Left kidney (tissue), 2 donors: ENCODE data around the gene SIPA1L3. TPM values are rescaled to one million over a fixed set of nuclear protein-coding genes. Genes with fewer than 3 reads are reported as not detected.
"Not testable (repeated sequence)": the region's sequence is repeated elsewhere in the genome, so short reads cannot be mapped to it uniquely, and the experiment has no call there.

Source experiments
- DNase-seq: peaks from one replicate; pipeline ENCODE4 v3.0.0-alpha.2; 2013
- polyA plus RNA-seq: library from polyadenylated mRNA; unstranded; fragments of 120-200 nt; gene quantifications from one replicate; pipeline ENCODE4 v1.2.1, GENCODE V29; 2013; ENCODE audit not compliant: insufficient read length

SIPA1L3 gene
- polyA plus RNA-seq, 1 donor, result 27.7 TPM

DNA sequence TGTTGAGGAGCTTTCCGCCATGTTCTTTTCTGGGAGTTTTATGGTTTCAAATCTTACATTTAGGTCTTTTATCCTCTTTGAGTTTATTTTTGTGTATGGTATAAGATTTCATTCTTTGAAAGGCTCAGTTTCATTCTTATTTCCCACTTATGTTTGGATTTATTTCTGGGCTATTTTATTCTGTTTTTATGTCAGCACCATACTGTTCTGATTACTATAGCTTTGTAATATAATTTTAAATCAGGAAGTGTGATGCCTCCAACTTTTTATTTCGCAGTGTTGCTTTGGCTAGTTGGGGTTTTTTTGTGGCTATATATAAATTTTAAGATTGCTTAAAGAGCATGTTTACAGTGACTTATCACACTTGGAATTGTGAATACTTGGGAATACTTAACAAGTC is 135.1 kb downstream of the SIPA1L3 start:
- DNase-seq, result no peak

DNA sequence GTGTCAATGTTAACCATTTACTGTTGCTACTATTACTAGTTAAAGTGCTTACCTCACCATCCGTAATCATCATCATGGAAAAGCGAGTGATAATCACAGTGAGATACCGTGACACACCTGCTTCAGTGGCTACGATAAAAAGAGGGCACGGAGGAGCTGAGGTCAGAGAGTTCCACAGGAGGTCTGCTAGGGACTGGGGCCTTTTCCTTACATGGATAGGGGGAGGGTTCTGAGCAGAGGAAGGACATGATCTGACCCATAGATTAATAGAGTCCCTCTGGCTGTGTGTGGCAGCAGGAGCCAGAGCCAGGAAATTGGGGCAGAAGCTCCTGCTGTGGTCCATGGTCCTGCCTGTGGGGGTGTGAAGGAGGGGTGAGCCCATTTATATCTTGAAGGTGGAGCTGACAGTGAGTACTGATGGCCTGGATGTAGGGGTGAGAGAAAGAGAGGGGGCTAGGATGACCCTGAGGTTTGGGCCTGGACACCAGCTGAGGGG is 136.7 kb downstream of the SIPA1L3 start:
- no peak for DNase-seq

DNA sequence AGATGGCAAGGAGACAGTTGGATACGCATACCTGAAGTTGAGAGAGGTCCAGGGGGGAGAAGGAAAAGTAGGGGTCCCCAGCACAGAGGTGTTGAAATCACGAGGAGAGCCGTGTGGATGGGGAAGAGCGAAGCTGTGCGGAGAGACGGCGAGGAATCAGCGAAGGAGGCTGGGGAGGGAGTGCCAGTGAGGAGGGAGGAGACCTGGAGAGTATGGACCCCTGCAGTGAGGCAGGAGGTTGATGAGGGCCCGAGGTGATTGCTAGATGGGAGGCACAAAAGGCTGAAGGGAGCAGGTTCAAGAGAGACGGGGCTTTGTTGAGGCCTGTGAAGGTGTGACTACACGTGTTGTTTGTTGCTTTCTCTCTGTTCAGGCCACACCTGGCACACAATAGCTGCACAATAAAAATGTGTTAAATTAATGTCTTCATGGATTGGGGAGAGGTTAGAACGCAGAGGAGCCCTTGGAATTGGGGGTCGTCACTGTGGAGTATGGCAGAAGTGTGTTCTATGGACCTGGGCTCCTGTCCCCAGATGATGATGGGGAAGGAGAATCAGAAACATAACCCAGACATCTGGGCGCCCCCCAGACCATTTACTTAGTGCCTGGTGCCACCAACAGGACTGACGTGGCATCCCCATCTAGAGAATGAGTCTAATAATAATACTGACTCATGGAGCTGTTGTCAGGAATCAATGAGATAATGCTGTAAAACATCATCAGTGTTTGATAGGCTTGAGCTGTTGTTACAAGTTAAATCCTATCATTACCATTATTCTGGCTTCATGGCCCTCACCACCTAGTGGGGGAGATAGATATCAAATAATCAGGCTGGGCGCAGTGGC is 137.5 kb downstream of the SIPA1L3 start:
- no peak for DNase-seq

DNA sequence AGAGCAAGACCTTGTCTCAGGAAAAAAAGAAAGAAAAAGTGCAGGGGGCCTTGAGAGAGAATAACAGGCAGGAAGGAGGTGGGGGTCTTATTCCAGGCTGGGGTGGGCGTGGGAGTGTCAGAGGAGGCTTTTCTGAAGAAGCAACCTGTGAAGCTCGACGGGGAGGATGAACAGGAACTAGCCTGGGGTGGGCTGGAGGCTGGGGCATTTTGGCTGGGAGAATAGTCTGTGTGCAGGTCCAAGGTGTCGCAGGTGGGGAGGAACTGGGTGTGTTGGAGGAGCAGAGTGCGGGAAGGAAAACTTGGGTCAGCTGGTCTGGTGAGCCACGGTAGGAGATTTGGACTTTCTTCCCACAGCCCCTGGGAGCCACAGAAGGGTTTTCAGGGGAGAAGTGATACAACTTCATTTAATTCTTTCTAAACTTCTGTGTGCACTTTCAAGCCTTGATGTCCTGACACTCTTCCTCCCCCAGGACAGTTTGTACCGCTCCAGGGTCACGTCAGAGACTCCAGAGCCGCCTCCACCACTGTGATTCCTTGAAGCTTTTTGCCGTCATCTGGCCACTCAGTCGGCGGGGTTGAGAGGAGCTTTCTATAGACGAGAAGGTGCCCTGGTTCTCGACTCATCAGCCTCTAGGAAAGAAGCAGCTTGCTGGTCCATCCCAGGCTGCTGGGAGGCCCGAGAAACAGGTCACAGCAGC is 138.7 kb downstream of the SIPA1L3 start:
- DNase-seq, result no peak

DNA sequence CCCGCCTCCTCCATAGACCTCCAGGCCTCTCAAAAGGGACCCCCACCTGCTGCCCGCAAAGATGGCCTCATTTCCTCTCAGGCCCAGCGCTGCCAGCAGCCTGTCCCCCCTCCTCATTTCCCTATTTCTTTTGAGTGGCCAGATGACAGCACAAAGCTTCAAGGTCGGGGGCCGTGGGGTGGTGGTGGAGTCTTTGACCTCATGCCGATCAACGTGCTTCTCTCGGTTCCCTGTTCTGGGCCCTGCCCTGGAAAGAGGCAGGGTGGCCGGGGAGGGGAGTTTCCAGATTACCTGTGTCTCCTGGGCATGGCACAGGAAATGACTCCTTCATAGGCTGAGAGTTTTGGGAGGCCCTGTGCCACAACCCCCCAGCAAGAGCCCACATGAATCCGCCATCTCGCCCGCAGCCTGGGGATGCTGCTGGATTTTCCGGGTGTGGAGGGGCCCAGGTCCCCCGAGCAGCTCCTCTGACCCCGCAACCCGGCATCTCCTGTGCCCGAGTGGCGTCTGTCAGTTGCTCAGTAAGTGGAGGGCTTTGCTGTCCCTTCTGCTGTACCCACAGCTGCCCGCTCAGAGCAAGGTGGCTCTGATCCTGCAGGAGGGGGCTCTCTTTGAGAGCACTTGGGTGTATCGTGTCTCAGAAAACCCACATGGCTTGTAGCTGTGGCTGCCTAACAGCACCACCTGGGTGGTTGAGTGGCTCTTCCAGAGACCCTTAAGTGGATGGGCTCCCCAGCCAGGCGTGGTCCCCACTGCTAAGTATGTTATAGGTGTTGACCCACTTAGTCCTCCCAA is 139.4 kb downstream of the SIPA1L3 start:
- no peak for DNase-seq

DNA sequence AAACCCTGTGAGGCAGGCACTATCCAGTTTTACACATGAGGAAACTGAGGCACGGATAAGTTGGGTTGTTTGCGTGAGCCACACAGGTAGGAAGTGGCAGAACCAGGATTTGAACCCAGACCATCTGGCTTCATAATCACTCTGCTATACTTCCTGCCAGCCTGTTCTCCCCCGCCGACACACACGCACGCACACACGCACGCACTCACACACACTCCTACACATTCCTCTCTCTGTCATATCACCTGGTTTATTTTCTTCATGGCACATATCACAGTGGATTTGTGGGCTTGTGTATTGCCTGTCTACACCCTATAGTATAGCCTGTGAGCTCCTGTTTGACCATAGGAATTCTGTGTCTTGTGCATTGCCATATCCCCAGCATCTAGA is 140.0 kb downstream of the SIPA1L3 start:
- DNase-seq, result no peak

DNA sequence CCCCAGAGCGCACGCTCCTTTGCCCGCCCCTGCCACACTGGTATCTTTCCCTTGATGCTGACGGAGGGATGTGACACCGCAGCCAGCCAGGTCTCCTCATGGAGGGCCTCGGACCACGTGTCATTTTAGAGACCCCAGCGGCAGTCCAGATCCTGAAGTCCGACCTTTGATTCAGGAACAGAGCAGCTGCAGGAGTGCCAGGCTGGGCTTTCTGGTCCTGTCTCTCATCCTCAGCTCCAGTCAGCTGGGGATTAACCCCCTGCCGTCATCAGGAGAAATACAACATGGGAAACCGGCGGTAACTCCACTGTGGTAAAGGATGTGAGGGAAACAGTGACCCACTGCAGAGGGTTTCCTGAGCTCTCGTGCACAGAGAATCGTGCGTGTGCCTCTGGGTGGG is 140.6 kb downstream of the SIPA1L3 start:
- no peak for DNase-seq

DNA sequence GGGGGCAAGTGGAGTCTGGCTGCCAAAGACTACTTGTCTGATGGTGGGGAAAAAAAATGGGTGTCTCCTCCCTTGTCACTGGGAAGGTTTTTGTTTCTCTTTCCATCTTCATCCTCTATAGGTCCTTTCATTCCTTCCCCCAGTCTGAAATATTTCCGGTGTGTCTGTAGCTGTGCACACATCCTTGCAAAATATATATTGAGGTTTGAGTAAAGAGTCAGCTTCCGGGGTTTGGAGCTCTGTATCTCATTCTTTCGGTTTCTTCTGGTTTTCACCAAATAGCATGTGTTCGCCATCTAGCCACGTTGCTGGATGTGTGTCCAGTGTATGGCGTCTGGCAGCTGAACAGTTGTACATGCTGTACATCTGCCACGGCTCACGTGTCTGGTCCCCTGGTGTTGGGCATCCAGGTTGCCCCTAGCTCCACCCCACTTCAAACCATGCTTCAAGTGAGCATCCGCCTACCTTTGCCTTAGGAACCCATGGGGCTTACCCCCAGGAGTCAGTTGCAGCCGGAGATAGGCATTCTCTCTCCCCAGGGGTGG is 142.2 kb downstream of the SIPA1L3 start:
- no peak for DNase-seq

DNA sequence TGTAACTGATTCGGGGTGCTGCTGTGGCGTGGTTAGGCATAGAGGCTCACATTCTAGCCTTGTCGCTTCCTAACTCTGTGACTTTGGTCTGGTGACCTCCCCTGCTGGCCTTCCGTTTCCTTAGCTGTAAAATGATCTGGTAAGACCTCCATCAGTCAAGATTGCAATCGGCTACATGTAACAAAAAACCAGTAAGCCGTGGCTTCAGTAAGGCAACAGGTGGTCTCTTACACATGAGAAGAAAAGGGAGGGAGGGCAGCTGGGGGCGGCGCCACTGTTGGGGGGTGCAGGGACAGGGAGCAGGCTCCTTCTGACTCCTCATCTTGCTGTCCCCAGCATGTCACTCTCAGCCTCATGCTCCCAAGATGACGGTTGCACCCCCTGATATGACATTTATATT is 148.0 kb downstream of the SIPA1L3 start:
- DNase-seq, result no peak

DNA sequence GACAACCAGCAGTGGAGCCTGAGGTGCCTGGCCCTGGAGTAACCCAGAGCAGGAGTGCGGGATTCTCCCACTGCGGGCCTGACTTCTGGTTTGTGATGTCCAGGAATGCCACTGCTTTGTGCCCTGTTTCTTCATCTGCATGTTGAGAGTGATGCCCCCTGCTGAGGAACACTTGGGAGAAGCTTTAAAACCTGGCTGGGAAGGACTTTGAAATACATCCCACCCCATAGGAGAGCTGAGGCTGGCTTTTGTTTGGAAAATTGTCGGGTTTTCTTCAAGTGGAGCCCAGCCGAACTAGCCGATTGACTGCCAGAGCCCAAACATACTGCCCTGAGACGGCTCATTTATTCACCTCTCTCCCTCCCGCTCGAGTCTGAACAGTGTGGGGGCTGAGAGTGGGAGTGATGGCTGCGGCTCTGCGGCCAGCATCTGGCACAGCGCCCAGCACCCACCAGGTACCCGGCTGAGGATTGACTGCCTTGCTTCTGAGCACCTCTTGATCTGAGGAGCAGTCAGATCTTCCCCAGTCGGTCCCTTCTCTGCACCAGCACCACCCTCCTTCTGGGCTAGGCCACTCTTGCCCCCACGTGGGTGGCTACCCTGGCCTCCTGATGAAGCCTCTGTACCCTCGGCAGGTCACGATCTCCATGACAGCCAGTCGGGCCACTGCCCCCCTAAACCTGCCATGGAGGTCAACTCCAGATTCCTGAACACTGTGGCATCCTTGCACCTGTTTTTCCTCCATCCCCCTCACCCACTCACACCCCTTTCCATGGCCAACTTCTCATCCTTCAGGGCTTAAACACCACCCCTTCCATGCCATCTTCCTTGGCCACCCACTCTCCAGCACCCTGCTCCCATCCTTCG is 148.9 kb downstream of the SIPA1L3 start:
- DNase-seq, result no peak

DNA sequence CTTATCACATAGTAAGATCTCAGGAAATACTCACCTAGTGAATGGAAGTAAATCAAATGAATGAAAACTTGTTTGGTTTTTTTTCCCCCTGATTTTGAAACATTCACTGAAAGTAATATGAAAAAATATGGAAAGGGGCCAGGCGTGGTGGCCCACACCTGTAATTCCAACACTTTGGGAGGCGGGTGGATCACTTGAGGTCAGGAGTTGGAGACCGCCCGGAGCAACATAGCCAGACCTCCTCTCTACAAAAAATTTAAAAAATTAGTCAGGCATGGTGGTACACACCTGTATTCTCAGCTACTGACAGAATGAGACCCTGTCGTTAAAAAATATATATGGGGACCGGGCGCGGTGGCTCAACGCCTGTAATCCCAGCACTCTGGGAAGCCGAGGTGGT is 149.6 kb downstream of the SIPA1L3 start:
- no peak for DNase-seq

DNA sequence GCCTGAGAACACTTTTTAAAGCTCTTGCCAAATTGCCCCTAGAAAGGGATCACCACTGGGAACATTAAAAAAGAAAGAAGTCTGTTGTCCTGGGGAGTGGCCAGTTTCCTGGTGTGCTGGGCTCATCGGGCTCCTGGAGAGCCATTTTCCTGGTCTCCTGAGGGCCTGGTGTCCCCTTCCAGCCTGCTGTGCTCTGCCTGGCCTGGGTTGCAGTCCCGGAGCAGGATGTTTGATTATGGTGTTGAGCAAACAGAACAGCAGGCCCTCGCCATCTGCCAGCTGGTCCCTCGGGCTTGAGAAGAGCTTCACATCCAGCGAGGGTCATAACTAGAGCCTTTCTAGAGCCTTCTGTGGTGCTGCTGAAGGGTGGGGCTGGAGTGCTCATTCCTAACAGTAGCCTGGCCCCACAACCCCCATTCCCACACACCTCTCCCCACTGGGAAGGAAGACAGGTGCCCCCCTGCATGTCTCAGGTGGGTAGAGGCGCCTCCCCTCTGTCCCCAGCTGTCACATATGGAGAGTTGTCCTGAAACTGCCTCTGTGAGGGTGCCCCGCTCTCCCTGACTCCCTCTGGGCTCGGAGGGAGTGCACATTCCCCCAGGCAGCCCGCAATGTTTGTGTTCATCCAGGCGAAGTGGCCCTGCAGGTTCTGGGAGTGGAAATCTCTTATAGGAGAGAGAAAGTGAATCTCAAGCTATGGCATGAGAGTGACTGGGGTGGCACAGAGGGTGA is 151.1 kb downstream of the SIPA1L3 start:
- DNase-seq, result no peak

DNA sequence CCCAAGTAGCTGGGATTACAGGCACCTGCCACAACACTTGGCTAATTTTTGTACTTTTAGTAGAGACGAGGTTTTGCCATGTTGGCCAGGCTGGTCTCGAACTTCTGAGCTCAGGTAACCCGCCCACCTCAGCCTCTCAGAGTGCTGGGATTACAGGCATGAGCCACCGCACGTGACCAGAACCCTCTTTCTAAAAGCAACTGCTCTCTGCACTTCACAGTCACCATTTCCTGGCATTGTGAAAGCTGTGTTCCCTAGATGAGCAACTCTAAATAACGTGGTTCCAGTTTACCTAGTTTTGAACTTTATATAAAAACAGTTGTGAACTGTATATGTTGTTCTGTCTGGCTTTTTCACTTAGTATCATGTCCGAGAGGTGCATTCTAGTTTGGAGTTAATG is 152.9 kb downstream of the SIPA1L3 start:
- no peak for DNase-seq

DNA sequence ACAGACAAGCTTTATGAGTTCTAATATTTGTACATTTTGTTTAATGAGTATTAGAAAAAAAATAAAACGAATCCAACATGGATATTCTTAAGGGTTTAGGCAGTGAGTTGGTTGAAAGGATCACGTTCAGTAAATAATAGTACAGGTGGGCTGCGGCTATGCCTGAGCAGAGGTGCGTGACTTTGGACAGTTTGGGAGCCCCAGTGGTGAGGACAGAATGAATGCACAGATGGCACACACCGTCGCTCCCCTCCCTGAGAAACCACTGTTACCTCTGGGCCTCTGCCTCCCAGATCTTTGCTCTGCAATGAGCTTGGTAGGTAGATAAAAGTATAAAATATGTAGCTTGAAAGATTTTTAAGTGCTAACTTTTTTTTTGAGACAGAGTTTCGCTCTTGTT is 153.3 kb downstream of the SIPA1L3 start:
- no peak for DNase-seq

DNA sequence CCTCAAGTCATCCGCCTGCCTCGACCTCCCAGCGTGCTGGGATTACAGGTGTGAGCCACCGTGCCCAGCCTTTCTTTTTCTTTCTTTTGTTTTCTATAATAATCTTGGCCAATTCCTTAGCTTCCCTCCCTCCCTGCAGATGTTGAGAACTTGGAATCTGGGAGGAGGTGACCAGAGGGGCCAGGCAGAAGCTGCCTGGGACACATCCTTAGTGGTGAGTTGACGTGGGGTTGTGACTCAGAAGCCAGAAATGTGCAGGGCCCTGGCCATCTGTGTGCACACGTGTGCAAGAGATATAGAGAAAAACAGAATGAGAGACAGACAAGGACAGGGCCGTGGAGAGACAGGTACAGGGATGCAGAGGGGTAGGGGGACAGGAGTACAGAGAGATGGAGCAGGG is 154.3 kb downstream of the SIPA1L3 start:
- DNase-seq, result no peak

DNA sequence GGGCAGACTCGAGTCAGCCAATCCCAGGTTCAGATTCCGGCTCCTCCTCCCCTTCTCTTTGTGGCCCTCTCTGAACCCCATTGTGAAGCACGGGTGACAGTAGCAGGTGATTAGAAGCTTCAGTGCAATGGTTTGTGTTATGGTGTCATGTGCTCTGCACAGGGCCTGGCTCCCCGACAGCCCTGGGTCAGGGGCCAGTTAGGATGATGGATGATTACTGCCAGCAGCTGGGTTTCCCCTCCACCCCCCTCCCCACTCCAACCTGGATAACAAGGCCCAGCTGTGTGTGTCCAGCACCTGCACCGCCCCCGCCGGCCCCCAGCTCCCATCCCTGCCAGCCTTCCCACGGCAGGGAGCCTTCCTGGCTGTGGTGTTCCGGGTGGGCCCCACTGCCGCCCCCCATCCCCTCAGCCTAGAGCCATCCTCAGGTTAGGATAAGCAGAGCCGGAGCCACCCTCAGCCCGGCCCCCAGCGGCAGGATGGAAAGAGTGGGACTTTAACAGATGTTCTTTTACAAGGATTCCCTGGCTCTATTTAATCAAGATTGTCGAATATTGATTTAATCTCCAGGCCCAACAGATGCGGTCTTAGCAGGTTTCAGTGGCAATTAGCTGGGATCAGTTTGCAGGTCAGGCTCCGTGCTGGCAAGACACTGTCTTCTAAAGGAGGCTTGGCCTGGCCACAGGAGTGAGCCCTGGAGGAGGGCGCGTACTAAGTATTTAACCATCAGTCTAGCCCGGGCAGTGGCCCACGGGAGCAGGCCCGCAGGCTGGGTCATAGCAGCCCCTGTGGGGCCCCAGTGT is 156.2 kb downstream of the SIPA1L3 start:
- DNase-seq, result no peak

DNA sequence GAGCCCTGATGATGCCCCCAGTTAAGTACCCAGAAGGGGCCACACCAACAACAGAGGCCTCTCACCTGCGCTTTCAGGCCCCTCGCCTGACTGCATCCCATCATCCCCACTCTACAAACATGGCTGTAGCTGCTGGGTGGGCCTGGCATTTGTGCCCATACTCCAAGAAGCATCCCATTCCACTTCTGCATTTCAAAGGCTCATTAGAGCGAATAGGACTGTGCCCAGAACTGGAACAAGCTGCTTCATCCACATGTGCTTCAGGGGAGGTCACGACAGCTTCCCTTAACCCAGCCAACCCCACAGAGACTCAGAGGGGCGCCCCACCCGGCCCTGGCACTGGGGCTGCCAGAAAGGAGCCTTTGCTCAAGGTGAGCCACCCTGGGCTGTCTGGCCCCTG is 156.9 kb downstream of the SIPA1L3 start:
- no peak for DNase-seq

DNA sequence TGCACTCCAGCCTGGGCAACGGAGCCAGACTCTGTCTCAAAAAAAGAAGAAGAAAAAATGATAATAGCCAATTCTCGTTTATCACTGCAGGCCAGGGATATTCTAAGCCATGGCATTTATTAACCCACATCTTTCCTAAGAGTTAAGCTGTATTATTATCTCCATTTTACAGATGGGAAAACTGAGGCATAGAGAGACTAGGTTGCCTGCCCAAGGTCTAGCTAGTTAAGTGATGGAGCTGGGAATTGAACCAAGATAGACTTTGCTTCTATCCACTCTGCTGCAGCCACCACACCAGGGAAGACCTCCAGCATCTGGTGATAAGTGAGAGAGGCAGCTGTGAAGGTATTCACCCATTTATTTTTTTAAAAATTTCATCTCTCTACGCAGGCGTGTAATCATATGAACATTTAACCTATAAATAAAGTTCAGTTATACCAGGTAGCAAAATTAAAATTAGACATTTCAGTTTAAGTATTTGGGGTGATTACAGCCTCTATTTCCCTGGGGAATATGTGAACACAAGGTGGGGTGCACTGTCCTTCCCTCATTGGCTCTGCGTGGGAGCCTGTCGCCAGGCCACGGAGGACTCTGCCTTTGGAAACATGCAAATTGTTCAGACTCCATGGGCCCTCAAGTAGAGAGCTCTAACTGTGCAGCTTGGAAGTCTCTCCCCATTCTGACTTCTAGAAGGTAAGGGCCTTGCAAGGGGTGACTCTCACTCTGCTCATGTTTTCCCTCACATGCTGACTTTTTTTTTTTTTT is 157.8 kb downstream of the SIPA1L3 start:
- DNase-seq, result no peak

DNA sequence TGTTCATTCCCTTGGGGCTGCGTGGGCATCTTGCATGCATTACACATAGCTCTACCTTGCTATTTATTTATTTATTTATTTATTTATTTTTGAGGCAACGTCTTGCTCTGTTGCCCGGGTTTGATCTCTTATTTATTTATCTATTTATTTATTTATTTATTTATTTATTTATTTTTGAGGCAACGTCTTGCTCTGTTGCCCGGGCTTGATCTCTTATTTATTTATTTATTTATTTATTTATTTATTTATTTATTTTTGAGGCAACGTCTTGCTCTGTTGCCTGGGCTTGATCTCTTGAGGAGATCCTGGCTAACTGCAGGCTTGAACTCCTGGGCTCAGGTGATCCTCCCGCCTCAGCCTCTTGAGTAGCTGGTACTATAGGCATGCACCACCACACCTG is 158.8 kb downstream of the SIPA1L3 start:
- not testable (repeated sequence) for DNase-seq
